Stimulated activated CD8-positive, alpha-beta memory T cell treated with anti-CD3 and anti-CD28 coated beads, Interleukin-12 subunit alpha, Interleukin-12 subunit beta, amount 100 ng/mL, for 24 hours (primary cell): ENCODE measurements around the gene PPP1R14D.

ENCODE experiments used
- DNase-seq: peaks from one replicate; pipeline ENCODE4 v3.0.0-alpha.2; 2020; ENCODE audit errors: extremely low read depth

PPP1R14D gene

DNA sequence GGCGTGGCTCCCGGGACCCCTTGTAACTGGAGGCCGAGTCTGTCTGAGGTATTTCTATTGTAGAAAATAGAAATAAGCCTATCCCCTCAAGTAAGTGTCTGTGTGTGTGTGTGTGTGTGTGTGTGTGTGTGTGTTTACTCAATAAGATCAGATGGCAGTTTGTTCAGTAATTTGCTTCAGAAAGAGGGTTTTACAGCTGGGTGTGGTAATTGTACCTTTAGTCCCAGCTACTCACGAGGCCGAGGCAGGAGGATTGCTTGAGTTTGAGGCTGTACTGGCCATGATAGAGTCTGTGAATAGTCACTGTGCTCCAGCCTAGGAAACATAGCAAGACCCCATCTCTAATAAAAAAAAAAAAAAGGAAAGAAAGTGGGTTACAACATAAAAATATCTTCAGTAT, 24.0 kb upstream of the PPP1R14D start:
- DNase-seq = no peak

DNA sequence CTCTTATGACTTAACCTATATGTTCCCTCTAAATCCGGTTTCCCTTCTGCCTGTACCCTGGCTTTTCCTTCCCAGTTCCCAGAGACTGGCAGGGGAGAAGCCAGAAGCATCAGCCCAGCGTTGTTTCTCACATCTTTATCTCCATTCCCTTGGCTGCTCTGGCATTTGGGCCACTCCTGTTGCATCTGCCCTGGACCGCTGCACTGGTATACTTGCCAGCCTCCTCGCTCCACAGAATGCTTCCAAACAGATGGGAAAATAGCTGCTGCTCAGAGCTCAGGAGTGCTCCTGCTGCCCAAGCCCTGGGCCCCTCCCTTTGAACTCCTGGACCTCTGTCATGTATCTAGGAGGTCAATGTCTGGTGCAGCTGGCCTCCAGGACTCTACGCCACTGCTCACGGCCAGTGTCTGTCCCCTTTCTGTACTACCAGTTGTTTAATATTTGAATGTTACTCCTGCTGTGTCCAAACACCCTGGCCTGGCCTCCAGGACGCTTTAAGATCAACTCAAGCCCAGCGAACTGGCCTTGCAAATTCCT, 22.1 kb upstream of the PPP1R14D start:
- no peak for DNase-seq

DNA sequence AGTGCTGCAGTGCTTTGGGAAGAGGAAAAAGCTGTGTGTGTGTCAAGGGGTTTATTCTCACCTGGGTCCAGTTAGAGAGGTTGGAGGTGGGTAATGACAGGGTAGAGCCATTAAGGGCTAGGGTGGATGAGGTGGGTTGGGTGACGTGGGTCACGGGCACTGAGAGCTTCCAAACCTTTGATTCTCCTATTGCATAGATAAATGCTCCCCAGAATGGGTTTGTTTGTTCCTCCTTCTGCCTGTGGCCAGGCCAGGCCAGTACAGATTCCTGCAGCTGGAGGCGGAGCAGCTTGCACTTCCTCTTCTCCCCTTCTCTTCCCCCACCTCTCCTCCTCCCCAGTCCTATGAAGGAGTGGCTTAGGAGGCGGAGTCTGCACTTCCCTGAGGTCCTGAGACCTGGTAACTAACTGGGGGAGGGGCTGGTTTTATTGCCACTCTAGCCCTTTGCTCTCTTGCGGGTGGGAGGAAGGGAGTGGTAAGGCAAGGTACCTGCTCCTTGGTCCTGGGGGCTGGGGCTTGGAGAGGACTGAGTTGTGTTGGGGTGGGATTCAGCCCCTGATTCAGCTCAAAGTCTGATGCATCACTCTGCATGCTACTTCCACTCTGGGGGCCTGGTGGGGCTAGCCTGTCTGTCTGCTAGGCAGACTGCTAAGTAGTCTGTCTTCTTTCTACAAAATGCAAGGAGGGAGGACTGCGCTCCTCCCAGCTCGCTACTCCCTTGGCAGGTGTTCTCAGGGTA, 18.9 kb upstream of the PPP1R14D start:
- no peak for DNase-seq

DNA sequence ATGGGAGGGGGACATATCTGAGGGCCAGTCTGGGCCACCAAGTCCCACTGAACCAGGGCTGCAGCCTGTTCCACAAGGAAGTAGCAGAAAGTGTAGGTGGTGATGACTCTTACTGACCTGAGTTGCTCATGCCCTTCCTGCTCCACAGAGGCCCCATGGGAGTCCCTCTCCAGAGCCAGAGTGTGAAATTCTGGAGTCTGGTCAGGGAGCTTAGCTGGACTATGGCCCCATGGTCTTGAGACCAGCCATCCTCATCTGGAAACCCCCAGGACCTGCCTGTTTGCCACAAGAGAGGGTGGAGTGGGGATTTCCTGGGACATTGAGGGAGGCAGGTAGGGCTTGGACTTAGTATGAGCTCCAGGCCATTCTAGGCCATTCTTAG, 18.3 kb upstream of the PPP1R14D start:
- DNase-seq = no peak

DNA sequence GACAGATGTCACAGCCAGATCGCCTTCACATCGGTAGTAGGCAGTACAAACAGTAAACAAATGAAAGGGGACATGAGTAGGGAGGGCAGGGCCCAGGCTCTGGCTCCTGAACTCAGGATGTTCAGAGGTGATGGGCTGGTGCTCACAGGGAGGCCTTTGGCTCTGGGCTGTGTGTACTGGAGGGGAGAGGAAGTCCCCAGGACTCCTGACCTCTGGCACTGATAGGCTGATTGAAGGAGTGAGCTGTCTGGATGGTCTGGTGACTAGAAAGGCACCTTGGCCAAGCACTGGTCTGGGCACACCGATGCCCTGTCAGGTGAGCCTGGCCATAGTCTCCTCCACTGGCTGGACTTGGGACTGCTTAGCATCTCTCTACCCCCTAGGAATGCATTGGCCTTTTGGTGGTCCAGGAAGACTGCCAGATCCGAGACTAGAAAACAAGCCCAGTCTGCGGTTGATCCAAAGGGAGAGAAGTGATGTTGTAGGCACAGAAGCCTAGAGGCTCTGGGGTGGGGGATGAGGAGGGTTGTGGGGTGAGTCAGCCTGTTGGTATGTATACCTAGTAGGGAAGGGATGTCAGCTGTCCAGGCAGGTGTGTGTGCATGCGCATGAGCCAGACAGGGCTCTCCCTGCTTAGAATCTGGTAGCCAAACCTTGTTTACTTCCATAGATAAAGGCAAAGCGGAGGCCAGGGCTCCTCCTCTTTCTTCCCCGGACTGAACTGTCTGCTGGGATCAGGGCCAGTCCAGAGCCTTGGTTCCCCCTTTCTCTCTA, 17.2 kb upstream of the PPP1R14D start:
- no peak for DNase-seq

DNA sequence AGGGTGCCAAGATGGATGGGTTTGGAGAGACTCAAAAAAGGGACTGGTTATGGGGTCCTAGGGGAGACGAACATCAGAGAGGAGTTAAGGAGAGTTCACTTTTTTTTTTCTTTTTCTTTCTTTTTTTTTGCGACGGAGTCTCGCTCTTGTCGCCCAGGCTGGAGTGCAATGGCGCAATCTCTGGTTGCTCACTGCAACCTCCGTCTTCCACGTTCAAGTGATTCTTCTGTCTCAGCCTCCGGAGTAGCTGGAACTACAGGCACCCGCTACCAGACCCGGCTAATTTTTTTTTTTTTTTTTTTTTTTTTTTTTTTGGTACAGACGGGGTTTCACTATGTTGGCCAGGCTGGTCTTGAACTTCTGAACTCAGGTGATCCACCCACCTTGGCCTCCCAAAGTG, 16.5 kb upstream of the PPP1R14D start:
- DNase-seq = no peak

DNA sequence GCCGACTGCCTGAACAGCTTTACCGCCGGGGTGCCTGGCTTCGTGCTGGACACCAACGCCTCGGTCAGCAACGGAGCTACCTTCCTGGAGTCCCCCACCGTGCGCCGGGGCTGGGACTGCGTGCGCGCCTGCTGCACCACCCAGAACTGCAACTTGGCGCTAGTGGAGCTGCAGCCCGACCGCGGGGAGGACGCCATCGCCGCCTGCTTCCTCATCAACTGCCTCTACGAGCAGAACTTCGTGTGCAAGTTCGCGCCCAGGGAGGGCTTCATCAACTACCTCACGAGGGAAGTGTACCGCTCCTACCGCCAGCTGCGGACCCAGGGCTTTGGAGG, 16.2 kb upstream of the PPP1R14D start:
- DNase-seq = no peak

DNA sequence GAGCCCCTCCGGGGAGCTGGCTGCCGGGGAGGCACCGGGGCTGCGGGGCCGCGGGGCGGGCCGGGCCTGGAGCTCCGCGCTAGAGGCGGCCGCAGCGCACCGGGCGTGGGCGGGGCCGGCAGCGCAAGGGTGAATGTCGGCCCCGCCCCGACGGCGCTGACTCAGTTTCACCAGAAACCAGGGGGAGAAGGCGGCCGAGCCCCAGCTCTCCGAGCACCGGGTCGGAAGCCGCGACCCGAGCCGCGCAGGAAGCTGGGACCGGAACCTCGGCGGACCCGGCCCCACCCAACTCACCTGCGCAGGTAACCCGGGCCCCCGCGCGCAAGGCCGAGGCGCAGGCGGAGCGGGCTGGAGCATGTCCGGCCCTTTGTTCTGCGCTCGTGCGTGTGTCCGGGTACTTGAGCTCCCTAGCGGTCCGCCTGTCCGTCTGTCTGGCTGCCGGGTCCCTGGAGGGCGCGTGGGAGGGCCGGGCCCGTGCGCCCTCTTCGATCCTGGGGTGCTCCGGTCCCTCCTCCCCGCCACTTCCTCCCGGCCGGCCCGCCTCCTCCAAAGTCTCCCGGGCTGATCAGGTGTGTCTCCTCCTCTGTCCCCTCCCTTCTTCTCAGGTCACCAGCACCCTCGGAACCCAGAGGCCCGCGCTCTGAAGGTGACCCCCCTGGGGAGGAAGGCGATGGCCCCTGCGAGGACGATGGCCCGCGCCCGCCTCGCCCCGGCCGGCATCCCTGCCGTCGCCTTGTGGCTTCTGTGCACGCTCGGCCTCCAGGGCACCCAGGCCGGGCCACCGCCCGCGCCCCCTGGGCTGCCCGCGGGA, 15.6 kb upstream of the PPP1R14D start, which contains the start of gene SPINT1:
Gene SPINT1 (plus strand): TSS at position 164 of the 811 bp plus-strand sequence. CDS start 507 bp downstream, at position 671.
- DNase-seq = peak; percentile 36

DNA sequence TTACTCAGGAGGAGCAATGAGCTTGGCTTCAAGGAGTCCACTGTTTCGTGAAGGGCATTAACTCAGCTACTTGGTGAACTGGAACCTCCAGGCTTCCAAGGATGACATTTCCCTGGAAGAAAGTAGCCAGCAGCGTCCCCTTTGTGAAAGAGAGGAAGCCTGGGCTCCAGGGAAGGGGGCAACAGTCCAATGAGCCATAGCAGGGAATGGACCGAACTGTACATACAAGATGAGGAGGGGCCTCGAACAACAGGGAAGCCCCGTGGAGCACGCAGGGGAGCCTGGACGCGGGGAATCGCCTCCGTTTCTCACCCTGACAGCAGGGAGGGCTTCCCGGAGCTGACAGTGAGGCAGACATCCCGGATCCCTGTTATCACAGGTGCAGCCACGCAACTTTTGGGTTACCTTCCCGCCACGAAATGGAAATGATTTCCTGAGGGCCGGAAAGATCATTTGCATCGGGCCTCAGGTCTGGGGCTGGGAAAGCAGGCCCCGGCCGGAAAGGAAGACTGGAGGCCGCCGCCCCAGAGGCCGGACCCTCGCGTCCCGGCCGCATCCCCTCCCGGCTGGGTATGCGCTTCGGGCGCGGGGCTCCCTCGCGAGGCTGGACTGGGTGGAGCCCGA, 14.9 kb upstream of the PPP1R14D start:
- no peak for DNase-seq

DNA sequence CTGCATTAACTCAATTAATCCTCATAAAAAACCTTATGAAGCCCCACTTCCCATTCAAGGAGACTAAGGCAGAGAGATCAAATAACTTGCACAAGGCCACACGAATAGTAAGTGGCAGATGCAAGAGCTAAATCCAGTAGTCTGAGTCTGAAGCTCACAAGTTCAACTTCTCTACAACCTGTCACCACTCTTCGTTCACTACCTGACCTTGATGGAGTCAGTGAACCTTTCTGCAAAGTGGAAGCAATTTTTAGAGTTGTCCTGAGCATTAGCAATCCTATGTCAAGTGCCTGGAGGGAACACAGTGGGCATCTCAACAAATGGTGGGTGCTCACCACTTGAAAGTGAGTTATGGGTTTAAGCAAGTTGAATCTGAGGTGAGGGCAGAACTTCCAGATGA, 13.2 kb upstream of the PPP1R14D start:
- no peak for DNase-seq

DNA sequence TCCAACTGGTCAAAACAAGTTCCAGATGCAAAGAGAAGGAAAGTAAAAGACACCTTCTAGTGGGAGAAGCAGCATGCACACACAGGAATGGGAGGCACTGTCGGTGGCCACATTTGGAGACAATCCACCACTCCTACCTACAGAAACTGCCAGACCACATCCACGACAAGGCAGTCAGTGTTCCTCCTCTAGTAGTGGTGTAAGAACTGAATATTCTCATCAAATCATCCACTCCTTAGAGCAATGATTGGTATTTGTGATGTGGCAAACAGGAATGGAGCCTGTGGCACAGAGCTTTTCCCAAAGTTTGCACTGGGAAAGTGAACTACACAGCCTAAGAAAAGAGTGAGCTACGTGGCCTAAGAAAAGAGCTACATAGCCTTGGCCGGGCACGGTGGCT, 10.2 kb upstream of the PPP1R14D start:
- DNase-seq = no peak

DNA sequence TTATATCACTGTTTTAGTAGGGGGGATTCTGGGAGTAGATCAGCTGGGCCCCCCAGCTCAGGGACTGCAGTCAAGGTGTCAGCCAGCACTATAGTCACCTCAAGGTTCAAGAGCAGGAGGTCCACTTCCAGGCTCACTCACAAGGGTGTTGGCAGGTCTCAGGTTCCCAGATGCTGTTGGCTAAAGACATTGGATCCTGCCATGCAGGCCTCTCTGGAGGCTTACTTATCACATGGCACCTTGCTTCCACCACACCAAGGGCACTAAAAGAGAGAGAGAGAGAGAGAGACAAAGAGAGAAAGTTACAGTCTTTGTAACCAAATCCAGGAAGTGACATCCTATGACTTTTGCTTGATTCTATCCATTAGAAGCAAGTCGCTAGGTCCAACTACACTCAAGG, 7.5 kb upstream of the PPP1R14D start:
- DNase-seq = no peak

DNA sequence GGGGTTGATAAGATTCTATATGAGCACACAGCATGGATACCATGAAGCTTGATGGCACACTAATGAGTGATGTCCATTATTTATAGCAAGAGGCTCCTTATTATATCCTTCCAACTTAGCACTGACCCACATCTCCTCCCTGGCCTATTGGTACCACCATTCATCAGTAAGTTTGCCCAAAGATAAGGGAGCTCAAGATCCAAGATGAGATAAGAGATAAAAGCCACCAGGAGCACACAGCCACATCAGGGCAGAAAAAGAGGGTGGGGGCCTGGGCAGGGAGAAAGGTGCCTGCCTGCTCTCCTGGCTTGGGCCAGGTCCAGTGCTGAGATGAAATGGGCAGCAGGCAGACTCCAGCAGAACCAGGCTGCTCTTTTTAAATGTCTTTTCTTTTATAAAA, 4.4 kb upstream of the PPP1R14D start:
- DNase-seq = no peak

DNA sequence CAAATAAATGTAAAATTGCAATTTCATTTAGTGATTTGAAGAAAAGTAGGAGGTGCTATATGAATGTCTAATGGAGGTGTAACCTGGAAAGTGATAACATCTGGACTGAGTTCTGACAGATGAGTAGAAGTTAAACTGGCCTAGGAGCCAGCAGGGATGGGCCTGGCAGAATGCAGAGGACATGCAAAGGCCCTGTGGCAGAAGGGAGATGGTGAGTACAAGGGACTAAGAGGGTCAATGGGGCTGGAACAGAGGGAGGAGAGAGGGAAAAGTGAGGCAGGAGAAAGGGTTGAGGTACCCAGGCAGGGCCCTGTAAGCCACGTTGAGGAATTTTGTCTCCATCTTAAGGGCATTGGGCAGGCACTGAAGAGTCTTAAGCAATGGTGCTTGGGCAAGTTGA, 3.4 kb upstream of the PPP1R14D start:
- no peak for DNase-seq

DNA sequence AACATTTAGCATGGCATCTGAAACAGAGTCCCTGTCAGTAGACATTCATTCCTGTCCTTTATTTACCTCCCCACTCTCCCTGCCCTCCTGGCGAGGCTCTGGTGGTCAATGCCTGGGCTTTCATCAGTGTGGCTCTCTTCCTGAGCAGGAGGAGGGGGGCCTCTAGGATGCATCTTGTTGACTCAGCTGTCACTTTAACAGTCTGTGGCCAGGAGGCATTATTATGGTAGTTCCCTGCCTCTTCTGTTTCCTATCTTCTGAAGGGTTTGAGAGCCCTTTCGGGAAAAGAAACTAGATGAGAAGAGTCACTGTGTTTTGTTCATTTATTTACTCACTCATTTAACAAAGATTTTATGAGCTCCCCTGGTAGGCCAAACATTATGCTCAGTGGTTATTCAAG, 2.4 kb upstream of the PPP1R14D start:
- DNase-seq = no peak

DNA sequence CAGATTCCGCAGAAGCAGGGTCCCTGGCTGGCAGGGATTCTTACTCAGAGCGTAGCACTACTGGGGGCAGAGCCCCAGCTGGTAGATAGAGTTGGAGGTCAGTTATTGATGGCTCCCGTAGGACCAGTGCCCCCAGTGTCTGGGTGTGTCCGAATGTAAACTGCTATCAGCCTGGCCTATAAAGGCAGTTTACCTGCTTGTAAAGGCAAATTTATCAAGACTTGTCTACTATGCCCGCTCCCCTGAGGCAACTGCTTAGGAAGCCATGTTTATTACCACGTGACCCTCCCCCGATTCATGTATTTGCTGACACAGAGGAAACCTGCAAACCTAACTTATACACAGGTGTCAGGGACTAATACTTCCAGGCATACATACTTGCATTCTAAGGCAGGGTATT, 607 bp upstream of the PPP1R14D start:
- no peak for DNase-seq

DNA sequence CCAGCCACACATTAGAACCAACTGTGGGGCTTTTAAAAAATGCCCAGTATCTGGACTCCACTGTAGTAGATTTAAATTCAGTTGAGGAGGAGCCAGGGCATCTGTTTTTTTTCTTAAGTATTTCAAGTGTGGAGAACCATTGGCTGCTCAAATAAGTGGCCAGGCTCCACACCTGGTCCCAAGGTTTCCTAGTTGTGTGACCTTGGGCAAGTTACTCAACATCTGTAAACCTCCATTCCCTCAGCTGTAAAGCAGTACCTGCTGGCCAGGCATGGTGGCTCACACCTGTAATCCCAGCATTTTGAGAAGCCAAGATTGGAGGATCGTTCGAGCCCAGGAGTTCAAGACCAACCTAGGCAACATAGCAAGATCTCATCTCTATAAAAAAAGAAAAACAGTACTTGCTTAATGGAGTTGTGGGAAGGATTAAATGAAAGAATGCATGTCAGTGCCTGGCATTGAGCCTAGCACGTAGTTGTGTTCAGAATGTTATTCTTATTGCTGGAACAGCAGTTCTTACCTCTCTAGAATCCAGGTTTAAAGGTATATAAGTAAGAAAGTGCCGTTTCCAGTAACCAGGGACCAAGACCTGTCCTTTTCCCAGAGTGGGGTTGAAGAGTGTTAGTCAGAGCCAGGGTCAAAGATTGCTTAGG, 2.0 kb downstream of the PPP1R14D start:
- no peak for DNase-seq

DNA sequence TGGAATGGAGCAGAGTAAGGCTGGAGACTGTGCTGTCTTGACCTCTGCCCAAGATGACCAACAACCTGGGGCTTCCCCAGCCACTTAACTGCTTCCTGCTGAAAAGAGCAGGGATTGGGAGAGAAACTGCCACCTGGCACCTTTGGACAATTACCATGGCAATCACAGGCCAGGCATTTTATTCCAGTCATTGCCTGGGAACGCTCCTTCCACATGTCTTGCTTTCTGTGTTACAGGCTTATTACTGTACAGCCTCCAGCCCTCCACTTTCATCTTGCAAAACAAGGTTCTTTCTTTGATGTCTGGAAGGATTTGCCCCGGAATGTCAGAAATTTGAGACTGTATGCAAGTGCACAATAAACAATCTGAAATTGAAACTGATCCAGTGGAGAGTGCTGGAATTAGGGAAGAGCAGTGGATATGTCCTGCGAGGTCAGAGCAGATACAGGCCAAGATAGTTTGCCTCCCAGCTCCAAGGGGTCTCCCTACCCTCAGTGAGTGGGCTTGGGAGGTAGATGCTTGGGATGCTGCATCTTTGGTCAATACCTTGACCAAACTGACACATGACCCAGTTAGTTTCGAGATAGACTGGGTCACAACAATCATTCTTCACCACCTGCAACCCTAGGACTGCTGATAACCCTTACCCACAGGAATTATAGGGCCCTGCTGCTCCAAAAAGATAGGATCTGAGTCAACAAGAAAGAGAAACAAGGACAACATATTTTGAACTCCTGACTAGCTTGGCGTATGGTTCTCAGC, 2.7 kb downstream of the PPP1R14D start:
- no peak for DNase-seq

DNA sequence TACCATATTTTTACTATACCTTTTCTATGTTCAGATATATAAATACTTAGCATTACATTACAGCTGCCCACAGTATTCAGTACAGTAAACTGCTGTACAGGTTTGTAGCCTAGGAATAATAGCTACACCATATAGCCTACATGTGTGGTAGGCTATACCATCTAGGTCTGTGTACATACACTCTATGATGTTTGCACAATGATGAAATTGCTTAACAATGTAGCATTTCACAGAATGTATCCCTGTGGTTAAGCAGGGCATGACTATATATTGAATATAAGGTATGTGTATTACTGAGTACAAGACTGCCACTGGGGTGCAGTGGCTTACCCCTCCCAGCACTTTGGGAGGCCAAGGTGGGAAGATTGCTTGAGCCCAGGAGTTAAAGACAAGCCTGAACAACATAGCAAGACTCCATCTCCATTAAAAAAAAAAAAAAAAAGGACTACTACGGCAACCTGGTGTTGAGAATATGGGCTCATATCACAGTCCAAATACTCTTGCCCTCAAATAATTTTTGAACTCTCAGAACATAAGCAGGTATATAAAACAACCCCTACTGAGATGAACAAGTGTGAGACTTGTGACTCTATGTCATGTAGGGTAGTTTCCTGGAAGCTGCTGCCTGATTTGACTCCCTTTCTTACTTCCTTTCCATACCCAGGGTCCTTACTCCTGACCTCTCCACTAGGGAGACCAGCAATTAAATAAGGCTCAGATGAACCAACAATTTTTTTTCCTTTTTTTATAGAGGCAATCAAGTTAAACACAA, 4.8 kb downstream of the PPP1R14D start:
- no peak for DNase-seq

DNA sequence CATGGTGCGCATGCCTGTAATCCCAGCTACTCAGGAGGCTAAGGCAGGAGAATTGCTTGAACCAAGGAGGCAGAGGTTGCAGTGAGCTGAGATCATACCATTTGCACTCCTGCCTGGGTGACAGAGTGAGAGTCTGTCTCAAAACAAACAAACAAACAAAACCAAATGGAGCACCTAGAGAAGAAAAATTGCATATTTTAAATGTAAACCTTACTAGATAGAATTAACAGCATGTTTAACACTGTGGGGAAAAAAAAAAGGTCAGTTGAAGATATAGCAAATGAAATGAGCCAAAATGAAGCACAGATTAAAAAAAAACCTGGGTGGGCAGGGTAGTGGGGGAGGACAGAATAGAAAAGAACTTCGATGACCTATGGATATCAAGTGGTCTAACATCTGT, 7.3 kb downstream of the PPP1R14D start:
- no peak for DNase-seq
